ENCODE results near the gene MDM4.

DNA sequence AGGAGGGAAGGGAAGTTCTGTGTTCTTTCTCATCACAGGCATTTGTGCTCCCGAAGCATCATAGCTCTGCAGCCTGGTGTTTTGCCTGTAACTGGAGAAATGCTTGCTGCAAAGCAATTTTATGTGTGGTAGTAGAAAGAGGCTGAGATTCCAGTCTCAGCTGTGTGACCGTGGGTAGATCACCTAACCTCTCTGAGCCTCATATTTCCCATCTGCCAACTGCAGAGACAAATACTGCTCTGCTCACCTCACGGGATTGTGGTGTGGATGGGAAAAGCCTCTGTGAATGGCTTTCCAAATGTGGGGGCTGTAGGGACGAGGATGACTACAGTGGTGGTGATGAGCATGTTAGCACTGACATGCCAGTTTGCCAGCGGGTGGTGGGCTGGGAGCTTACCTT lies 84.0 kb downstream of the MDM4 start:
- TF ChIP-seq, protein P1, sequence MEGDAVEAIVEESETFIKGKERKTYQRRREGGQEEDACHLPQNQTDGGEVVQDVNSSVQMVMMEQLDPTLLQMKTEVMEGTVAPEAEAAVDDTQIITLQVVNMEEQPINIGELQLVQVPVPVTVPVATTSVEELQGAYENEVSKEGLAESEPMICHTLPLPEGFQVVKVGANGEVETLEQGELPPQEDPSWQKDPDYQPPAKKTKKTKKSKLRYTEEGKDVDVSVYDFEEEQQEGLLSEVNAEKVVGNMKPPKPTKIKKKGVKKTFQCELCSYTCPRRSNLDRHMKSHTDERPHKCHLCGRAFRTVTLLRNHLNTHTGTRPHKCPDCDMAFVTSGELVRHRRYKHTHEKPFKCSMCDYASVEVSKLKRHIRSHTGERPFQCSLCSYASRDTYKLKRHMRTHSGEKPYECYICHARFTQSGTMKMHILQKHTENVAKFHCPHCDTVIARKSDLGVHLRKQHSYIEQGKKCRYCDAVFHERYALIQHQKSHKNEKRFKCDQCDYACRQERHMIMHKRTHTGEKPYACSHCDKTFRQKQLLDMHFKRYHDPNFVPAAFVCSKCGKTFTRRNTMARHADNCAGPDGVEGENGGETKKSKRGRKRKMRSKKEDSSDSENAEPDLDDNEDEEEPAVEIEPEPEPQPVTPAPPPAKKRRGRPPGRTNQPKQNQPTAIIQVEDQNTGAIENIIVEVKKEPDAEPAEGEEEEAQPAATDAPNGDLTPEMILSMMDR (IDR thresholded peaks at IDR 0.05) = no peak
- TF ChIP-seq POLR2AphosphoS5 (IDR thresholded peaks at IDR 0.05; ENCODE audit: low read depth, low read length) = no peak
